PC-3 (cell line): ENCODE results near the gene STK11. TPM values are rescaled to one million over a fixed set of nuclear protein-coding genes. Genes with fewer than 3 reads are reported as not detected.

Source experiments
- ATAC-seq: fragments of 200-7000 bp; cut with Tn5 transposase; 2 replicates; pipeline ENCODE4 v1.9.1; 2020; ENCODE audit warnings: mild to moderate bottlenecking, moderate library complexity
- BruUV-seq: library from RNA; stranded (reverse); fragments of 400-500 nt; replicated peaks from 2 replicates; lab custom pipeline; 2021; lab: Mats Ljungman, UMichigan
- CTCF ChIA-PET: fragments of 300-600 bp; sonication (Branson Sonifier 250); formaldehyde crosslinking; loops from one replicate; lab custom pipeline; 2022; ENCODE audit warnings: antibody characterized with exemption; lab: Charles Lee
- POLR2A ChIA-PET: fragments of 300-600 bp; sonication (Branson Sonifier 250); formaldehyde crosslinking; loops from one replicate; lab custom pipeline; 2022; ENCODE audit warnings: antibody characterized with exemption; ENCODE audit not compliant: unreplicated experiment; lab: Charles Lee
- DNase-seq: peaks from one replicate; pipeline ENCODE4 v3.0.0-alpha.2; 2015
- H2AFZ ChIP-seq: fragments of 300-600 bp; sonication (generic); 2 replicates; pipeline ENCODE4 v1.6.0; 2016; ENCODE audit warnings: antibody characterized with exemption, low read length
- H3F3A ChIP-seq: fragments of 300-600 bp; sonication (generic); one replicate; pipeline ENCODE4 v1.6.0; 2017; ENCODE audit warnings: antibody characterized with exemption, low read length, control low read depth, mild to moderate bottlenecking; ENCODE audit not compliant: unreplicated experiment
- H3K27ac ChIP-seq: fragments of 300-600 bp; sonication (generic); 2 replicates; pipeline ENCODE4 v1.5.1; 2016; ENCODE audit warnings: mild to moderate bottlenecking, low read length
- H3K27me3 ChIP-seq: fragments of 300-600 bp; sonication (generic); 2 replicates; pipeline ENCODE4 v1.6.1; 2016; ENCODE audit warnings: low read length, mixed read lengths
- H3K36me3 ChIP-seq: fragments of 300-600 bp; sonication (generic); 2 replicates; pipeline ENCODE4 v1.6.1; 2016; ENCODE audit warnings: low read depth, mixed run types, low read length, mixed read lengths
- H3K4me1 ChIP-seq: fragments of 300-600 bp; sonication (generic); 2 replicates; pipeline ENCODE4 v1.5.1; 2016; ENCODE audit warnings: low read length; ENCODE audit not compliant: insufficient read depth
- H3K4me2 ChIP-seq: fragments of 300-600 bp; sonication (generic); 2 replicates; pipeline ENCODE4 v1.6.0; 2016; ENCODE audit warnings: low read length
- H3K4me3 ChIP-seq: fragments of 300-600 bp; sonication (generic); 2 replicates; pipeline ENCODE4 v1.5.1; 2016; ENCODE audit warnings: mild to moderate bottlenecking, low read length, mixed read lengths
- H3K79me2 ChIP-seq: fragments of 300-600 bp; sonication (generic); 2 replicates; pipeline ENCODE4 v1.6.1; 2017; ENCODE audit warnings: low read length, mixed read lengths
- H3K9ac ChIP-seq: fragments of 300-600 bp; sonication (generic); 2 replicates; pipeline ENCODE4 v1.6.0; 2016; ENCODE audit warnings: mild to moderate bottlenecking, low read length
- H3K9me2 ChIP-seq: fragments of 300-600 bp; sonication (generic); replicated peaks from 2 replicates; pipeline ENCODE4 v1.6.1; 2016; ENCODE audit warnings: mixed run types, low read length, mixed read lengths
- H3K9me3 ChIP-seq: fragments of 300-600 bp; sonication (generic); 2 replicates; pipeline ENCODE4 v1.6.1; 2016; ENCODE audit warnings: low read length, mixed read lengths
- H4K20me1 ChIP-seq: fragments of 300-600 bp; sonication (generic); 2 replicates; pipeline ENCODE4 v1.6.1; 2016; ENCODE audit warnings: low read length, mixed read lengths
- CTCF ChIP-seq: fragments of 300-600 bp; sonication (generic); conservative IDR thresholded peaks from 2 replicates; pipeline ENCODE4 v1.5.1; 2017; ENCODE audit warnings: antibody characterized with exemption, low read depth, mild to moderate bottlenecking, low read length
- EZH2 ChIP-seq: fragments of 300-600 bp; sonication (generic); IDR thresholded peaks from one replicate; pipeline ENCODE4 v1.6.1; 2017; ENCODE audit warnings: antibody characterized with exemption, mild to moderate bottlenecking, low read length; ENCODE audit not compliant: unreplicated experiment
- EZH2phosphoT487 ChIP-seq: fragments of 300-600 bp; sonication (generic); IDR thresholded peaks from 2 replicates; pipeline ENCODE4 v1.6.1; 2018; ENCODE audit warnings: mild to moderate bottlenecking, antibody characterized with exemption, low read length, borderline replicate concordance
- intact Hi-C: fragments of 100-400 bp; cut with micrococcal nuclease; formaldehyde crosslinking; loops from 2 replicates; pipeline ENCODE4 v1.9.0; 2023
- total RNA-seq: library from RNA; depleted of rRNA; stranded (reverse); fragments of >200 nt; gene quantifications from 2 replicates; pipeline ENCODE4 v1.2.3, GENCODE V29; 2014

Gene STK11
- total RNA-seq, 1 experiment from 2014 or later: 82.4 TPM

- no peaks in the 10 kb centered on the region for H3K4me1 ChIP-seq
- intact Hi-C loops: no loop called here
- no peaks in the 10 kb centered on the region for H3K9me3 ChIP-seq
- TF ChIP-seq CTCF: peak; percentile 69
- no peak for TF ChIP-seq EZH2
- H3K27ac ChIP-seq: no peak overlapping the region
- H4K20me1 ChIP-seq: 0 out of 2 replicates have a peak, but pooled peaks cover 2% of the 10 kb centered on the region
- no peaks in the 10 kb centered on the region for H3F3A ChIP-seq
- H3K36me3 ChIP-seq: no peaks in the 10 kb centered on the region
- no peaks in the 10 kb centered on the region for H3K9me2 ChIP-seq
- H3K4me3 ChIP-seq: no peak overlapping the region
- ATAC-seq (peak; percentile 60), DNase-seq (peak; percentile 41)
- no TSS peak for BruUV-seq
- H2AFZ ChIP-seq: no peak overlapping the region
- peaks cover 9% of the 10 kb centered on the region for H3K79me2 ChIP-seq
- no peak overlapping the region for H3K9ac ChIP-seq
- CTCF ChIA-PET: no interaction called here
- H3K4me2 ChIP-seq: no peak overlapping the region
- POLR2A ChIA-PET: no interaction called here
- no peaks in the 10 kb centered on the region for H3K27me3 ChIP-seq
Observed at GRCh38 chr19:1223018-1223855, 17.7 kb downstream of the STK11 start.

GRCh38 chr19:1224047-1224825, 18.7 kb downstream of the STK11 start:
- H3K9me3 ChIP-seq: no peaks in the 10 kb centered on the region
- H3K27me3 ChIP-seq: no peaks in the 10 kb centered on the region
- BruUV-seq: no TSS peak
- H2AFZ ChIP-seq: no peak overlapping the region
- ATAC-seq: no peak
- DNase-seq: no peak
- H3K9me2 ChIP-seq: no peaks in the 10 kb centered on the region
- H3K79me2 ChIP-seq: no peaks in the 10 kb centered on the region
- ChIA-PET CTCF (no interaction called here), POLR2A (no interaction called here)
- intact Hi-C loops: no loop called here
- H3F3A ChIP-seq: no peaks in the 10 kb centered on the region
- H3K9ac ChIP-seq: no peak overlapping the region
- H3K36me3 ChIP-seq: no peaks in the 10 kb centered on the region
- no peaks in the 10 kb centered on the region for H3K4me1 ChIP-seq
- H4K20me1 ChIP-seq: no peaks in the 10 kb centered on the region
- TF ChIP-seq EZH2 (no peak), EZH2phosphoT487 (no peak), CTCF (no peak)
- H3K27ac ChIP-seq: no peak overlapping the region
- H3K4me2 ChIP-seq: no peak overlapping the region
- H3K4me3 ChIP-seq: no peak overlapping the region
